Measurements from ENCODE around the gene ZMAT3. TPM values are rescaled to one million over a fixed set of nuclear protein-coding genes. Genes with fewer than 3 reads are reported as not detected.

ZMAT3 gene
- total and polyA plus RNA-seq, 4 donors = 1.9 to 5.4 (median 2.8) TPM

DNA sequence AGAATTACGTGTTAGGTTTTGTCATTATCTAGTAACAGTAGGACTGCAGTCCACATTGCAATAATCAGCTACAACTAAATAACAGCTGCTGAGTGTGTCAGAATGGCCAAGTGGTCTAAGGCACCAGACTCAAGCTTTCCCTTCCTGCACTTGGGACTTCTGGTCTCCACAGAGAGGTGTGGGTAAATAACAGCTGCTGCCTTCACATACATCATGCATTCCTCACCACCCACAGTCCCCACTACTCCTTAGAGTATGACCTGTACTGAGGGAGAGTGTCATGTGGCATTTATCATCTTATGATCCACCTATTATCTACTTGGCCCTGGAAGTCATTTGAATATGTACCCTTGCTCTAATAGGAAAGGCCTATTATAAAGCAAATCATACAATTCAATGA, 22.2 kb upstream of the ZMAT3 start:
- H3K9me3 ChIP-seq (ENCODE audit: control insufficient read depth in 4 of 4, low read length in 3 of 4) = no peaks in the 10 kb centered on the region
- no peak overlapping the region for H3K9ac ChIP-seq (ENCODE audit: low read depth in 1 of 2, low read length in 2 of 2)
- H3K27ac ChIP-seq (ENCODE audit: low read depth in 1 of 2, low read length in 2 of 2) = no peak overlapping the region
- H3K36me3 ChIP-seq (ENCODE audit: control insufficient read depth in 4 of 4, insufficient read depth in 3 of 4, low read depth in 1 of 4, low read length in 3 of 4) = no peaks in the 10 kb centered on the region
- DNase-seq (ENCODE audit: low spot score) = no peak
- WGBS = 90% methylated on average over 1 of the region's 1 CpG
- H3K27me3 ChIP-seq (ENCODE audit: control insufficient read depth in 4 of 4, insufficient read depth in 4 of 4, low read length in 3 of 4) = peaks cover 0 to 5% (median 0%) of the 10 kb centered on the region in 4 donors
- H3K4me3 ChIP-seq (ENCODE audit: low read depth in 1 of 3, low read length in 3 of 3) = no peak overlapping the region
- no peaks in the 10 kb centered on the region for H3K4me1 ChIP-seq (ENCODE audit: control insufficient read depth in 4 of 4, insufficient read depth in 4 of 4, low read length in 3 of 4)
- TF ChIP-seq, protein P1, sequence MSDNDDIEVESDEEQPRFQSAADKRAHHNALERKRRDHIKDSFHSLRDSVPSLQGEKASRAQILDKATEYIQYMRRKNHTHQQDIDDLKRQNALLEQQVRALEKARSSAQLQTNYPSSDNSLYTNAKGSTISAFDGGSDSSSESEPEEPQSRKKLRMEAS (IDR thresholded peaks at IDR 0.05) = no peak
- TF ChIP-seq TAF1 (conservative IDR thresholded peaks at IDR 0.05) (no peak), FOXA2 (IDR thresholded peaks at IDR 0.05) (no peak), JUND (IDR thresholded peaks at IDR 0.05) (no peak), GABPA (IDR thresholded peaks at IDR 0.05 in 1 of 2, conservative IDR thresholded peaks at IDR 0.05 in 1 of 2) (no peak)
- TF ChIP-seq, protein P2, sequence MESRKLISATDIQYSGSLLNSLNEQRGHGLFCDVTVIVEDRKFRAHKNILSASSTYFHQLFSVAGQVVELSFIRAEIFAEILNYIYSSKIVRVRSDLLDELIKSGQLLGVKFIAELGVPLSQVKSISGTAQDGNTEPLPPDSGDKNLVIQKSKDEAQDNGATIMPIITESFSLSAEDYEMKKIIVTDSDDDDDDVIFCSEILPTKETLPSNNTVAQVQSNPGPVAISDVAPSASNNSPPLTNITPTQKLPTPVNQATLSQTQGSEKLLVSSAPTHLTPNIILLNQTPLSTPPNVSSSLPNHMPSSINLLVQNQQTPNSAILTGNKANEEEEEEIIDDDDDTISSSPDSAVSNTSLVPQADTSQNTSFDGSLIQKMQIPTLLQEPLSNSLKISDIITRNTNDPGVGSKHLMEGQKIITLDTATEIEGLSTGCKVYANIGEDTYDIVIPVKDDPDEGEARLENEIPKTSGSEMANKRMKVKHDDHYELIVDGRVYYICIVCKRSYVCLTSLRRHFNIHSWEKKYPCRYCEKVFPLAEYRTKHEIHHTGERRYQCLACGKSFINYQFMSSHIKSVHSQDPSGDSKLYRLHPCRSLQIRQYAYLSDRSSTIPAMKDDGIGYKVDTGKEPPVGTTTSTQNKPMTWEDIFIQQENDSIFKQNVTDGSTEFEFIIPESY (IDR thresholded peaks at IDR 0.05) = no peak
- TF ChIP-seq, protein P3, sequence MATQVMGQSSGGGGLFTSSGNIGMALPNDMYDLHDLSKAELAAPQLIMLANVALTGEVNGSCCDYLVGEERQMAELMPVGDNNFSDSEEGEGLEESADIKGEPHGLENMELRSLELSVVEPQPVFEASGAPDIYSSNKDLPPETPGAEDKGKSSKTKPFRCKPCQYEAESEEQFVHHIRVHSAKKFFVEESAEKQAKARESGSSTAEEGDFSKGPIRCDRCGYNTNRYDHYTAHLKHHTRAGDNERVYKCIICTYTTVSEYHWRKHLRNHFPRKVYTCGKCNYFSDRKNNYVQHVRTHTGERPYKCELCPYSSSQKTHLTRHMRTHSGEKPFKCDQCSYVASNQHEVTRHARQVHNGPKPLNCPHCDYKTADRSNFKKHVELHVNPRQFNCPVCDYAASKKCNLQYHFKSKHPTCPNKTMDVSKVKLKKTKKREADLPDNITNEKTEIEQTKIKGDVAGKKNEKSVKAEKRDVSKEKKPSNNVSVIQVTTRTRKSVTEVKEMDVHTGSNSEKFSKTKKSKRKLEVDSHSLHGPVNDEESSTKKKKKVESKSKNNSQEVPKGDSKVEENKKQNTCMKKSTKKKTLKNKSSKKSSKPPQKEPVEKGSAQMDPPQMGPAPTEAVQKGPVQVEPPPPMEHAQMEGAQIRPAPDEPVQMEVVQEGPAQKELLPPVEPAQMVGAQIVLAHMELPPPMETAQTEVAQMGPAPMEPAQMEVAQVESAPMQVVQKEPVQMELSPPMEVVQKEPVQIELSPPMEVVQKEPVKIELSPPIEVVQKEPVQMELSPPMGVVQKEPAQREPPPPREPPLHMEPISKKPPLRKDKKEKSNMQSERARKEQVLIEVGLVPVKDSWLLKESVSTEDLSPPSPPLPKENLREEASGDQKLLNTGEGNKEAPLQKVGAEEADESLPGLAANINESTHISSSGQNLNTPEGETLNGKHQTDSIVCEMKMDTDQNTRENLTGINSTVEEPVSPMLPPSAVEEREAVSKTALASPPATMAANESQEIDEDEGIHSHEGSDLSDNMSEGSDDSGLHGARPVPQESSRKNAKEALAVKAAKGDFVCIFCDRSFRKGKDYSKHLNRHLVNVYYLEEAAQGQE (IDR thresholded peaks at IDR 0.05) = no peak

DNA sequence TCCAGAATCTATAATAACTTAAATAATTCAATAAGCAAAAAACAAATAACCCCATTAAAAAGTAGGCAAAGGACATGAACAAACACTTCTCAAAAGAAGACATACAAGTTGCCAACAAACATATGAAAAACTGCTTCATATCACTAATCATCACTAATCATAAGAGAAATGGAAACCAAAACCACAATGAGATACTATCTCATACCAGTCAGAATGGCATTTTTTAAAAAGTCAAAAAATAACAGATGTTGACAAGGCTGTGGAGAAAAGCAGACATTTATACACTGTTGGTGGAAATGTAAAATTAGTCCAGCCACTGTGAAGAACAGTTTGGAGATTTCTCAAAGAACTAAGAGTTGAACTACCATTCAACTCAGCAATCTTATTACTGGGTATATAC, 19.5 kb upstream of the ZMAT3 start:
- DNase-seq (ENCODE audit: low spot score) = no peak
- Histone ChIP-seq H3K9me3 (ENCODE audit: control insufficient read depth in 4 of 4, low read length in 3 of 4) (peaks cover 0 to 3% (median 0%) of the 10 kb centered on the region in 4 donors), H3K4me1 (ENCODE audit: control insufficient read depth in 4 of 4, insufficient read depth in 4 of 4, low read length in 3 of 4) (no peaks in the 10 kb centered on the region), H3K4me3 (ENCODE audit: low read depth in 1 of 3, low read length in 3 of 3) (no peak overlapping the region), H3K9ac (ENCODE audit: low read depth in 1 of 2, low read length in 2 of 2) (no peak overlapping the region), H3K27ac (ENCODE audit: low read depth in 1 of 2, low read length in 2 of 2) (no peak overlapping the region), H3K27me3 (ENCODE audit: control insufficient read depth in 4 of 4, insufficient read depth in 4 of 4, low read length in 3 of 4) (peaks cover 0 to 5% (median 0%) of the 10 kb centered on the region in 4 donors), H3K36me3 (ENCODE audit: control insufficient read depth in 4 of 4, insufficient read depth in 3 of 4, low read depth in 1 of 4, low read length in 3 of 4) (no peaks in the 10 kb centered on the region)
- TF ChIP-seq HNF4A (conservative IDR thresholded peaks at IDR 0.05) (no peak), HNF4G (IDR thresholded peaks at IDR 0.05) (no peak), JUND (IDR thresholded peaks at IDR 0.05) (no peak), RXRA (IDR thresholded peaks at IDR 0.05) (no peak), YY1 (IDR thresholded peaks at IDR 0.05) (no peak), GABPA (IDR thresholded peaks at IDR 0.05 in 1 of 2, conservative IDR thresholded peaks at IDR 0.05 in 1 of 2) (no peak), RAD21 (IDR thresholded peaks at IDR 0.05) (no peak), EGR1 (IDR thresholded peaks at IDR 0.05; ENCODE audit: low read depth in 2 of 2) (no peak), FOXA1 (IDR thresholded peaks at IDR 0.05) (no peak)
- TF ChIP-seq, protein P3 (IDR thresholded peaks at IDR 0.05) = no peak
- TF ChIP-seq, protein P1 (IDR thresholded peaks at IDR 0.05) = no peak
- TF ChIP-seq, protein P4, sequence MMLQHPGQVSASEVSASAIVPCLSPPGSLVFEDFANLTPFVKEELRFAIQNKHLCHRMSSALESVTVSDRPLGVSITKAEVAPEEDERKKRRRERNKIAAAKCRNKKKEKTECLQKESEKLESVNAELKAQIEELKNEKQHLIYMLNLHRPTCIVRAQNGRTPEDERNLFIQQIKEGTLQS (IDR thresholded peaks at IDR 0.05) = no peak
- TF ChIP-seq, protein P2 (IDR thresholded peaks at IDR 0.05) = no peak

Measured in liver (tissue), 9 donors.